ENCODE results near the gene DLG5. TPM values are rescaled to one million over a fixed set of nuclear protein-coding genes. Genes with fewer than 3 reads are reported as not detected.
"Not testable (repeated sequence)": the region's sequence is repeated elsewhere in the genome, so short reads cannot be mapped to it uniquely, and the experiment has no call there.

The DLG5 gene
- total RNA-seq, 1 experiment from 2014 or later: 16.8 TPM

GRCh38 chr10:77795426-77796055, 131.0 kb downstream of the DLG5 start:
- no peak for DNase-seq (ENCODE audit: low spot score)

- DNase-seq (ENCODE audit: low spot score): no peak
Measured at GRCh38 chr10:77794256-77795142, 132.1 kb downstream of the DLG5 start.

- DNase-seq (ENCODE audit: low spot score): no peak
Measured at GRCh38 chr10:77793831-77794230, 132.7 kb downstream of the DLG5 start.

- no peak for DNase-seq (ENCODE audit: low spot score)
Measured at GRCh38 chr10:77792155-77792554, 134.4 kb downstream of the DLG5 start.

GRCh38 chr10:77791506-77791905, 135.0 kb downstream of the DLG5 start:
- no peak for DNase-seq (ENCODE audit: low spot score)

- DNase-seq (ENCODE audit: low spot score): no peak
Measured at GRCh38 chr10:77789861-77790260, 136.7 kb downstream of the DLG5 start.

- no peak for DNase-seq (ENCODE audit: low spot score)
Measured at GRCh38 chr10:77789016-77789415, 137.5 kb downstream of the DLG5 start.

GRCh38 chr10:77788496-77789010, 138.0 kb downstream of the DLG5 start:
- DNase-seq (ENCODE audit: low spot score): no peak

- no peak for DNase-seq (ENCODE audit: low spot score)
Measured at GRCh38 chr10:77787440-77787839, 139.1 kb downstream of the DLG5 start.

- no peak for DNase-seq (ENCODE audit: low spot score)
Measured at GRCh38 chr10:77784856-77785255, 141.7 kb downstream of the DLG5 start.

GRCh38 chr10:77782328-77783061, 144.1 kb downstream of the DLG5 start:
- no peak for DNase-seq (ENCODE audit: low spot score)

- DNase-seq (ENCODE audit: low spot score): no peak
Measured at GRCh38 chr10:77781451-77782327, 144.9 kb downstream of the DLG5 start.

GRCh38 chr10:77780180-77780579, 146.4 kb downstream of the DLG5 start:
- DNase-seq (ENCODE audit: low spot score): no peak

- no peak for DNase-seq (ENCODE audit: low spot score)
Measured at GRCh38 chr10:77776487-77776886, 150.1 kb downstream of the DLG5 start.

- DNase-seq (ENCODE audit: low spot score): no peak
Measured at GRCh38 chr10:77774940-77775391, 151.6 kb downstream of the DLG5 start.

- DNase-seq (ENCODE audit: low spot score): no peak
Measured at GRCh38 chr10:77773631-77774426, 152.7 kb downstream of the DLG5 start.

- DNase-seq (ENCODE audit: low spot score): not testable (repeated sequence)
Measured at GRCh38 chr10:77772852-77773600, 153.5 kb downstream of the DLG5 start.

- no peak for DNase-seq (ENCODE audit: low spot score)
Measured at GRCh38 chr10:77771851-77772250, 154.7 kb downstream of the DLG5 start.

GRCh38 chr10:77771450-77771849, 155.1 kb downstream of the DLG5 start:
- no peak for DNase-seq (ENCODE audit: low spot score)

- no peak for DNase-seq (ENCODE audit: low spot score)
Measured at GRCh38 chr10:77770868-77771175, 155.7 kb downstream of the DLG5 start.
